Measurements from ENCODE around the gene KDM3B. TPM values are rescaled to one million over a fixed set of nuclear protein-coding genes. Genes with fewer than 3 reads are reported as not detected.
A peak's percentile ranks its signal among the peaks of the same experiment; 100 is the strongest.

KDM3B gene
- total and polyA plus RNA-seq, 9 of the 15 experiments (the other 6 are each of a cell fraction or from before 2014, with no cell fraction given), result 13.8 to 62.8 (median 41.9) TPM

DNA sequence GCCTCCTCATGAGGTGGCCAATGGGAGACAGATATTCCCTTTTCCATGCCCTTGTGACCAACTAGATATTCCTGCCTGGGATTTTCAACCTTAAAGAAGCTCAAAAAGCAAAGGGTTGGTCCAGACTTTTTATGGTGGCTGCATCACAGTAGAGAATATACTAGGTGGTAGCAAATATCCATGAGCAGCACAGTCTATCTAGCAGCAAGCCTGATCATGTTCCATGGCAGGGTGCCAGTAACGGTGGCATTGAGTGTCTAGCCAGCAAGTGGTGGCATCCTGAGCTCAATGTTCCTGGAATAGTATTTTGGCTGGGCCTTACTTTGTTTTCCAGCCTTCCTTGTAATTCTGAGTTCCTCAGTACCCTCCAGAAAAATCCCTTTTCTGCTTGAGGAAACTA, 46.7 kb upstream of the KDM3B start:
- CTCF ChIA-PET (ENCODE audit: low intra/inter-chr PET ratio), result no interaction called here
- TF ChIP-seq ZZZ3 (IDR thresholded peaks at IDR 0.05), result no peak
- peak; percentile 91 for TF ChIP-seq NFIC (IDR thresholded peaks at IDR 0.05)
- TF ChIP-seq COPS2 (conservative IDR thresholded peaks at IDR 0.05), result no peak
- peak in 1 of 3 experiments; percentile 24; a peak in 1 of 6 replicates for TF ChIP-seq CTCF (IDR thresholded peaks at IDR 0.05 in 2 of 3, conservative IDR thresholded peaks at IDR 0.05 in 1 of 3; ENCODE audit: insufficient read depth in 2 of 3, low read depth in 1 of 3, low read length in 3 of 3)
- TF ChIP-seq NFE2 (IDR thresholded peaks at IDR 0.05; ENCODE audit: low read depth), result peak; percentile 47

More for the DNA sequence above, 46.7 kb upstream of the KDM3B start:
- no peak overlapping the region for H2AFZ ChIP-seq (ENCODE audit: low read depth, low read length)
- H3K9me1 ChIP-seq (ENCODE audit: control insufficient read depth, insufficient read depth, low read length), result no peaks in the 10 kb centered on the region
- FAIRE-seq, result no peak
- in situ Hi-C loops (cut with MboI) (no loop called here), intact Hi-C loops (cut with micrococcal nuclease) (no loop called here)
- peak in 1 of 4 experiments; percentile 27 for DNase-seq (ENCODE audit: extremely low read depth in 1 of 4, low spot score in 3 of 4)
- no peak overlapping the region for H3K4me3 ChIP-seq
- no peak overlapping the region for H3K4me2 ChIP-seq (ENCODE audit: insufficient read depth, low read length)
- no peaks in the 10 kb centered on the region for H3K79me2 ChIP-seq (ENCODE audit: control insufficient read depth, insufficient read depth, low read length)
- peaks cover 2% of the 10 kb centered on the region; the same call in 1 of the 3 replicates for H3K36me3 ChIP-seq (ENCODE audit: control insufficient read depth, insufficient read depth, low read length)
- H4K20me1 ChIP-seq (replicated peaks; ENCODE audit: control insufficient read depth, insufficient read depth, low read length), result no peaks in the 10 kb centered on the region
- peak; percentile 51; the same call in 2 of the 3 replicates for ATAC-seq
- no peaks in the 10 kb centered on the region for H3K27me3 ChIP-seq (ENCODE audit: control insufficient read depth in 2 of 2, insufficient read depth in 2 of 2, low read length in 2 of 2)
- WGBS (ENCODE audit: insufficient coverage, low coverage, missing lambda C conversion rate), result 7% methylated on average over 1 of the region's 1 CpG
- H3K27ac ChIP-seq (ENCODE audit: extremely low read depth, low read depth, low read length), result no peak overlapping the region
- BruUV-seq (replicated peaks), result no TSS peak
- POLR2A ChIA-PET, result interaction anchor here (0.6 to 1.3 kb wide), 3 partner anchors 11 to 32 kb away, joined by 3 read pairs; partner anchors contain the start of gene FAM53C
- H3K9ac ChIP-seq (ENCODE audit: insufficient read depth in 1 of 2, low read depth in 2 of 2, low read length in 2 of 2), result no peak overlapping the region
- H3K4me1 ChIP-seq (replicated peaks in 1 of 2; ENCODE audit: control insufficient read depth in 2 of 2, insufficient read depth in 2 of 2, low read length in 2 of 2), result no peaks in the 10 kb centered on the region; a peak in 2 of 5 replicates
- no peaks in the 10 kb centered on the region for H3K9me3 ChIP-seq (replicated peaks; ENCODE audit: control insufficient read depth, insufficient read depth, low read depth, low read length)
